PFSK-1 (cell line): ENCODE measurements around the gene BABAM2.

Experiments used
- FOXP2 ChIP-seq: optimal IDR thresholded peaks from 2 replicates; pipeline ENCODE3; 2011; ENCODE audit warnings: borderline replicate concordance, control low read depth, inconsistent platforms; ENCODE audit not compliant: insufficient read depth; ENCODE audit errors: extremely low read length, extremely low read depth
- POLR2AphosphoS5 ChIP-seq: IDR thresholded peaks from 2 replicates; pipeline ENCODE4 v1.6.1; 2012; ENCODE audit warnings: low read depth, mild to moderate bottlenecking, control low read depth, low read length, moderate library complexity
- REST ChIP-seq, 2 experiments: IDR thresholded peaks; 2 replicates each; pipeline versions ENCODE4 v1.6.1 to v1.8.0; 2011 to 2012; ENCODE audit warnings: low read depth in 2 of 2, low read length in 2 of 2, control low read depth in 1 of 2, inconsistent platforms in 1 of 2, mild to moderate bottlenecking in 1 of 2, moderate library complexity in 1 of 2; ENCODE audit not compliant: insufficient read depth in 1 of 2
- SIN3A ChIP-seq: IDR thresholded peaks from 2 replicates; pipeline ENCODE4 v1.6.1; 2012; ENCODE audit warnings: mild to moderate bottlenecking, low read length, moderate library complexity, borderline replicate concordance; ENCODE audit not compliant: insufficient read depth

GRCh38 chr2:27902098-27902497, 11.6 kb downstream of the BABAM2 start:
- TF ChIP-seq SIN3A (no peak), POLR2AphosphoS5 (no peak), REST (IDR thresholded peaks at IDR 0.05; ENCODE audit: insufficient read depth in 1 of 2, low read depth in 2 of 2, low read length in 2 of 2) (no peak), FOXP2 (no peak)
